HG03521 (cell line): Measurements from ENCODE around the gene OLFM3.

ENCODE experiments used
- ATAC-seq: cut with Tn5 transposase; IDR thresholded peaks from one replicate; pipeline ENCODE4 v1.9.1; 2021; ENCODE audit warnings: mild to moderate bottlenecking, moderate library complexity; ENCODE audit not compliant: unreplicated experiment

The OLFM3 gene

GRCh38 chr1:101996825-101997465, at the start of gene OLFM3:
Gene OLFM3, minus strand, starts transcription at chr1:101996926.
- ATAC-seq = no peak

- no peak for ATAC-seq
Measured at GRCh38 chr1:102045752-102046151, 49.0 kb upstream of the OLFM3 start.

- no peak for ATAC-seq
Measured at GRCh38 chr1:102032534-102032933, 35.8 kb upstream of the OLFM3 start.

- no peak for ATAC-seq
Measured at GRCh38 chr1:102019530-102019929, 22.8 kb upstream of the OLFM3 start.

GRCh38 chr1:102015728-102016127, 19.0 kb upstream of the OLFM3 start:
- no peak for ATAC-seq

GRCh38 chr1:102002057-102002456, 5.3 kb upstream of the OLFM3 start:
- no peak for ATAC-seq

- ATAC-seq = no peak
Measured at GRCh38 chr1:101995984-101996745, 561 bp downstream of the OLFM3 start.

- ATAC-seq = no peak
Measured at GRCh38 chr1:101993710-101994109, 3.0 kb downstream of the OLFM3 start.

- ATAC-seq = no peak
Measured at GRCh38 chr1:101992821-101993575, 3.7 kb downstream of the OLFM3 start.

GRCh38 chr1:101980974-101981373, 15.8 kb downstream of the OLFM3 start:
- no peak for ATAC-seq

GRCh38 chr1:101977266-101977665, 19.5 kb downstream of the OLFM3 start:
- no peak for ATAC-seq

- ATAC-seq = no peak
Measured at GRCh38 chr1:101976161-101976560, 20.6 kb downstream of the OLFM3 start.

- ATAC-seq = no peak
Measured at GRCh38 chr1:101975371-101975770, 21.4 kb downstream of the OLFM3 start.

GRCh38 chr1:101974599-101975274, 22.0 kb downstream of the OLFM3 start:
- no peak for ATAC-seq

GRCh38 chr1:101971304-101971703, 25.4 kb downstream of the OLFM3 start:
- ATAC-seq = no peak

- no peak for ATAC-seq
Measured at GRCh38 chr1:101967871-101968270, 28.9 kb downstream of the OLFM3 start.

- no peak for ATAC-seq
Measured at GRCh38 chr1:101965341-101965740, 31.4 kb downstream of the OLFM3 start.

GRCh38 chr1:101964708-101965107, 32.0 kb downstream of the OLFM3 start:
- no peak for ATAC-seq

- ATAC-seq = no peak
Measured at GRCh38 chr1:101960142-101960541, 36.6 kb downstream of the OLFM3 start.

GRCh38 chr1:101959456-101959855, 37.3 kb downstream of the OLFM3 start:
- no peak for ATAC-seq

GRCh38 chr1:101957771-101958170, 39.0 kb downstream of the OLFM3 start:
- ATAC-seq = no peak
